ENCODE data around the gene IPO5.

DNA sequence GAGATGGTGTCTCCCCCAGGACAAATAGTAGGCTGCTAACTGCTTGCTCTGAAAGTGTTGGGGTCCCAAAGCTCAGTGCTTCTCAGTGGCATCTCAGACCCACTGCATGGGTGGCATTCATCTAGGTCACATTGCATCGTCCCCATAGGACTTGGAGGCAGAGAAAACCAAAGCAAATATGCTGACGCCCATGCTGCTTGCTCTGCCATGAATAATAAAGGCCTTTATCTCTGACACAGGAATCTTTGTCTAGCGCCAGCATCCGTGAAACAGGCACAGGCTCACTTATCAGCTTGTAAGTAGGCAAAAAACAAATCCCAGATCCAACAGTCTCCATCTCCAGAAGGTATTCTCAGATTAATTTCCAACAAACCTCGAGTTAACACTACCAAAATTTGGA is 18.9 kb upstream of the IPO5 start:
- TF ChIP-seq, protein P1, sequence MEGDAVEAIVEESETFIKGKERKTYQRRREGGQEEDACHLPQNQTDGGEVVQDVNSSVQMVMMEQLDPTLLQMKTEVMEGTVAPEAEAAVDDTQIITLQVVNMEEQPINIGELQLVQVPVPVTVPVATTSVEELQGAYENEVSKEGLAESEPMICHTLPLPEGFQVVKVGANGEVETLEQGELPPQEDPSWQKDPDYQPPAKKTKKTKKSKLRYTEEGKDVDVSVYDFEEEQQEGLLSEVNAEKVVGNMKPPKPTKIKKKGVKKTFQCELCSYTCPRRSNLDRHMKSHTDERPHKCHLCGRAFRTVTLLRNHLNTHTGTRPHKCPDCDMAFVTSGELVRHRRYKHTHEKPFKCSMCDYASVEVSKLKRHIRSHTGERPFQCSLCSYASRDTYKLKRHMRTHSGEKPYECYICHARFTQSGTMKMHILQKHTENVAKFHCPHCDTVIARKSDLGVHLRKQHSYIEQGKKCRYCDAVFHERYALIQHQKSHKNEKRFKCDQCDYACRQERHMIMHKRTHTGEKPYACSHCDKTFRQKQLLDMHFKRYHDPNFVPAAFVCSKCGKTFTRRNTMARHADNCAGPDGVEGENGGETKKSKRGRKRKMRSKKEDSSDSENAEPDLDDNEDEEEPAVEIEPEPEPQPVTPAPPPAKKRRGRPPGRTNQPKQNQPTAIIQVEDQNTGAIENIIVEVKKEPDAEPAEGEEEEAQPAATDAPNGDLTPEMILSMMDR (IDR thresholded peaks at IDR 0.05), result no peak
- no peak for TF ChIP-seq POLR2A (IDR thresholded peaks at IDR 0.05)

All from breast epithelium (tissue), 3 donors.